Skeletal muscle satellite cell (primary cell): ENCODE measurements around the gene RUNX2.

Experiments
- H3K27me3 ChIP-seq: 2 replicates; pipeline ENCODE4 v1.7.0; 2013; ENCODE audit warnings: low read length; ENCODE audit not compliant: control insufficient read depth, insufficient read depth
- H3K36me3 ChIP-seq: 2 replicates; pipeline ENCODE4 v1.7.0; 2013; ENCODE audit warnings: mild to moderate bottlenecking, control low read depth, low read length; ENCODE audit not compliant: insufficient read depth
- H3K4me1 ChIP-seq: 2 replicates; pipeline ENCODE4 v1.7.0; 2013; ENCODE audit warnings: low read length; ENCODE audit not compliant: control insufficient read depth, insufficient read depth
- H3K4me2 ChIP-seq: 2 replicates; pipeline ENCODE4 v1.7.0; 2013; ENCODE audit warnings: mild to moderate bottlenecking, low read length
- H3K4me3 ChIP-seq: 2 replicates; pipeline ENCODE4 v1.7.0; 2013; ENCODE audit warnings: low read length
- H3K9ac ChIP-seq: 2 replicates; pipeline ENCODE4 v1.7.0; 2013; ENCODE audit warnings: mild to moderate bottlenecking, low read depth, low read length, moderate library complexity
- H3K9me3 ChIP-seq: replicated peaks from 2 replicates; pipeline ENCODE4 v1.7.0; 2013; ENCODE audit warnings: mild to moderate bottlenecking, control low read depth, low read length

The RUNX2 gene

GRCh38 chr6:45378334-45378926, 50.3 kb downstream of the RUNX2 start:
- Histone ChIP-seq H3K27me3 (no peaks in the 10 kb centered on the region), H3K9ac (peak overlapping the region; percentile 97), H3K36me3 (no peaks in the 10 kb centered on the region), H3K4me2 (peak overlapping the region; percentile 94), H3K9me3 (no peaks in the 10 kb centered on the region), H3K4me1 (peaks cover 15% of the 10 kb centered on the region), H3K4me3 (peak overlapping the region; percentile 87)

GRCh38 chr6:45382391-45382790, 54.3 kb downstream of the RUNX2 start:
- no peak overlapping the region for H3K4me3 ChIP-seq
- no peak overlapping the region for H3K9ac ChIP-seq
- no peaks in the 10 kb centered on the region for H3K9me3 ChIP-seq
- H3K27me3 ChIP-seq, result no peaks in the 10 kb centered on the region
- peaks cover 18% of the 10 kb centered on the region for H3K4me1 ChIP-seq
- H3K4me2 ChIP-seq, result no peak overlapping the region
- H3K36me3 ChIP-seq, result no peaks in the 10 kb centered on the region

GRCh38 chr6:45386501-45386900, 58.4 kb downstream of the RUNX2 start:
- Histone ChIP-seq H3K9ac (no peak overlapping the region), H3K9me3 (no peaks in the 10 kb centered on the region), H3K27me3 (no peaks in the 10 kb centered on the region), H3K4me1 (peaks cover 45% of the 10 kb centered on the region), H3K4me2 (no peak overlapping the region), H3K36me3 (no peaks in the 10 kb centered on the region), H3K4me3 (no peak overlapping the region)

- Histone ChIP-seq H3K27me3 (no peaks in the 10 kb centered on the region), H3K4me2 (peak overlapping the region; percentile 48), H3K9me3 (no peaks in the 10 kb centered on the region), H3K36me3 (no peaks in the 10 kb centered on the region), H3K4me3 (peak overlapping the region; percentile 24), H3K9ac (peak overlapping the region; percentile 42), H3K4me1 (peaks cover 45% of the 10 kb centered on the region)
These were observed 59.1 kb downstream of the RUNX2 start for GRCh38 chr6:45387236-45387635.

- Histone ChIP-seq H3K36me3 (no peaks in the 10 kb centered on the region), H3K9me3 (no peaks in the 10 kb centered on the region)
These were observed 60.2 kb downstream of the RUNX2 start for GRCh38 chr6:45388328-45388727.

GRCh38 chr6:45394586-45395095, 66.5 kb downstream of the RUNX2 start:
- no peaks in the 10 kb centered on the region for H3K9me3 ChIP-seq
- no peak overlapping the region for H3K4me2 ChIP-seq
- H3K27me3 ChIP-seq, result no peaks in the 10 kb centered on the region
- no peak overlapping the region for H3K9ac ChIP-seq
- H3K4me1 ChIP-seq, result peaks cover 11% of the 10 kb centered on the region
- no peaks in the 10 kb centered on the region for H3K36me3 ChIP-seq
- H3K4me3 ChIP-seq, result no peak overlapping the region

More at GRCh38 chr6:45388328-45388727, 60.2 kb downstream of the RUNX2 start:
- H3K4me2 ChIP-seq, result peak overlapping the region; percentile 57
- H3K4me3 ChIP-seq, result peak overlapping the region; percentile 2
- H3K4me1 ChIP-seq, result peaks cover 45% of the 10 kb centered on the region
- no peaks in the 10 kb centered on the region for H3K27me3 ChIP-seq
- H3K9ac ChIP-seq, result peak overlapping the region; percentile 56

- H3K9me3 ChIP-seq, result no peaks in the 10 kb centered on the region
- H3K9ac ChIP-seq, result no peak overlapping the region
- H3K4me3 ChIP-seq, result no peak overlapping the region
- H3K27me3 ChIP-seq, result no peaks in the 10 kb centered on the region
- no peak overlapping the region for H3K4me2 ChIP-seq
- H3K4me1 ChIP-seq, result no peaks in the 10 kb centered on the region
- H3K36me3 ChIP-seq, result no peaks in the 10 kb centered on the region
These were observed 70.1 kb downstream of the RUNX2 start for GRCh38 chr6:45398075-45398813.

- Histone ChIP-seq H3K4me3 (no peak overlapping the region), H3K36me3 (no peaks in the 10 kb centered on the region), H3K27me3 (no peaks in the 10 kb centered on the region), H3K4me1 (no peaks in the 10 kb centered on the region), H3K4me2 (no peak overlapping the region), H3K9ac (no peak overlapping the region), H3K9me3 (no peaks in the 10 kb centered on the region)
These were observed 71.9 kb downstream of the RUNX2 start for GRCh38 chr6:45400021-45400420.

- Histone ChIP-seq H3K9ac (no peak overlapping the region), H3K36me3 (no peaks in the 10 kb centered on the region), H3K4me1 (peaks cover 12% of the 10 kb centered on the region), H3K4me3 (no peak overlapping the region), H3K4me2 (no peak overlapping the region), H3K27me3 (no peaks in the 10 kb centered on the region), H3K9me3 (no peaks in the 10 kb centered on the region)
These were observed 83.8 kb downstream of the RUNX2 start for GRCh38 chr6:45411959-45412358.

- Histone ChIP-seq H3K9me3 (no peaks in the 10 kb centered on the region), H3K4me2 (no peak overlapping the region), H3K4me3 (no peak overlapping the region), H3K9ac (no peak overlapping the region), H3K27me3 (no peaks in the 10 kb centered on the region), H3K4me1 (peaks cover 28% of the 10 kb centered on the region), H3K36me3 (no peaks in the 10 kb centered on the region)
These were observed 87.2 kb downstream of the RUNX2 start for GRCh38 chr6:45415315-45415714.

GRCh38 chr6:45415788-45416518, 87.8 kb downstream of the RUNX2 start:
- H3K4me2 ChIP-seq, result no peak overlapping the region
- H3K4me3 ChIP-seq, result no peak overlapping the region
- no peak overlapping the region for H3K9ac ChIP-seq
- H3K36me3 ChIP-seq, result no peaks in the 10 kb centered on the region
- peaks cover 34% of the 10 kb centered on the region for H3K4me1 ChIP-seq
- no peaks in the 10 kb centered on the region for H3K27me3 ChIP-seq
- no peaks in the 10 kb centered on the region for H3K9me3 ChIP-seq
